Measurements from ENCODE around the gene SCARF2.

GRCh38 chr22:20407829-20408228 is 29.8 kb downstream of the SCARF2 start:
- TF ChIP-seq POLR2AphosphoS5 (IDR thresholded peaks at IDR 0.05; ENCODE audit: low read depth) (no peak), EZH2phosphoT487 (IDR thresholded peaks at IDR 0.05; ENCODE audit: unreplicated experiment) (no peak)

Measured in GM23338 (cell line).